ENCODE results near the gene MAGI2. TPM values are rescaled to one million over a fixed set of nuclear protein-coding genes. Genes with fewer than 3 reads are reported as not detected.
"Not testable (repeated sequence)": the region's sequence is repeated elsewhere in the genome, so short reads cannot be mapped to it uniquely, and the experiment has no call there.

MAGI2 gene
- total and polyA plus RNA-seq, 4 donors: 3.7 to 25.5 (median 11.6) TPM

DNA sequence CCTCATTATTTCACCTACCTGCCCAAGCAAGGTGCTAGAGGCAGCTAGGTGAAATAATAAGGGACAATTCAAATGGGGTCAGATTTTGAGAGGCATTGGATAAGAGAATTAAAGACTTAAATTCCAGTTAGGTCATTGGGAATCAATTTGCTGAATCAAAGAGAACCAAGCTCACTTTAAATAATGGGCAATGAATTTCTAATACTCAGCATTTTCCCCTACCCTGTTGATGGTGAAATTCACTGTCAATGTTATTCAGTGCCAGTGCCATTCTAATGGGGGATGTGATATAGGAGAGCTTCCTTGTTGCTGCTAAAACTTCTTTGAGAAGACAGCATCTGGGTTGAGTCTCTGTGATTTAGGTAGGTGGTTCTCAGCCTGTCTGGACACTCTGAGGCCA, 1145.6 kb downstream of the MAGI2 start:
- DNase-seq (no peak), ATAC-seq (ENCODE audit: low FRiP score) (no peak)
- Histone ChIP-seq H3K4me3 (ENCODE audit: low read length in 2 of 2) (no peak overlapping the region), H3K36me3 (ENCODE audit: control insufficient read depth in 1 of 2, insufficient read depth in 2 of 2, low read length in 1 of 2) (no peaks in the 10 kb centered on the region), H3K27me3 (ENCODE audit: control insufficient read depth in 1 of 2, insufficient read depth in 2 of 2, low read length in 1 of 2) (no peaks in the 10 kb centered on the region), H3K9me3 (ENCODE audit: control insufficient read depth, low read length) (no peaks in the 10 kb centered on the region), H3K27ac (ENCODE audit: low read depth in 1 of 2, low read length in 2 of 2) (no peak overlapping the region), H3K4me1 (ENCODE audit: control insufficient read depth in 1 of 2, insufficient read depth in 2 of 2, low read length in 2 of 2) (no peaks in the 10 kb centered on the region)
- intact Hi-C loops (cut with DNase I): no loop called here

DNA sequence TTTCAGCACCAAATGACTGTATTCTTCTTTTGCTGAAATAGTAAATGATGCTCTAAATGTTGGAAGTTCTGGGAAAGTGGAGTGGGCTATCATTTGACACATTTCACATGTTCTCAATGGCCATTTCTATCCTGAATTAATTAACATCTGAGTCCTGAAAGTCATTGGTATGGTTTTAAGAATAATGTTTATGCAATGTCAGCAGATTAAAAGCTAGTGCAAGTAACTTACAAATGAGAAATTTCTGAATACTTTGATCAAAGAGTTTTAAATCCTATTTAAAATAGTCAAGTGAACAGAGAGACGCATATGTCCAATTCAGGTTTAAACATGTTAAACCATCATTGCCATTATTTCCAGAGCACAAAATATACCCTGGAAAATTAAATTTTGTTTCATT, 1146.8 kb downstream of the MAGI2 start:
- intact Hi-C loops (cut with DNase I): no loop called here
- no peaks in the 10 kb centered on the region for H3K9me3 ChIP-seq (ENCODE audit: control insufficient read depth, low read length)
- DNase-seq (no peak), ATAC-seq (ENCODE audit: low FRiP score) (no peak)
- no peaks in the 10 kb centered on the region for H3K36me3 ChIP-seq (ENCODE audit: control insufficient read depth in 1 of 2, insufficient read depth in 2 of 2, low read length in 1 of 2)
- H3K4me3 ChIP-seq (ENCODE audit: low read length in 2 of 2): no peak overlapping the region
- 92 to 98% methylated on average over 1 of the region's 1 CpG for WGBS, 2 donors
- no peaks in the 10 kb centered on the region for H3K4me1 ChIP-seq (ENCODE audit: control insufficient read depth in 1 of 2, insufficient read depth in 2 of 2, low read length in 2 of 2)
- no peak overlapping the region for H3K27ac ChIP-seq (ENCODE audit: low read depth in 1 of 2, low read length in 2 of 2)
- no peaks in the 10 kb centered on the region for H3K27me3 ChIP-seq (ENCODE audit: control insufficient read depth in 1 of 2, insufficient read depth in 2 of 2, low read length in 1 of 2)

DNA sequence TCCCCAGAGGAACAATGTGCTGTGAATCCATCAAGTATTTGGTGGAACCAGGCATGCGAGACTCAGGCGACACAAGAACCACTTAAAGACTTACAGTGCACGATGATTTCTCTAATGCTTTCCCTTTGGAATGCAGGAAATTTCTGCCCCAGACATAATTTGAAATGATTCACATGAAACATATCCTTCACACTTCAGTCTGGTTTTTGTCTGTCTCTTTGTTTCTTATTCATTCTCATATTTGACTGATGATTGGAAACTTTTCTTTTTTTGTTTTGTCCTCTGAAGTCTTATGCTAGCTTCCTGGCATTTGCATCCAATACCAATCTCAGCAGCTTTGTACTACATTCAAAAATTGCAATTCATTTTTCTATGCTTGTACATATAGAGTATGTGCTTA, 1152.1 kb downstream of the MAGI2 start:
- Histone ChIP-seq H3K27me3 (ENCODE audit: control insufficient read depth in 1 of 2, insufficient read depth in 2 of 2, low read length in 1 of 2) (no peaks in the 10 kb centered on the region), H3K4me3 (ENCODE audit: low read length in 2 of 2) (no peak overlapping the region), H3K9me3 (ENCODE audit: control insufficient read depth, low read length) (no peaks in the 10 kb centered on the region), H3K27ac (ENCODE audit: low read depth in 1 of 2, low read length in 2 of 2) (no peak overlapping the region), H3K36me3 (ENCODE audit: control insufficient read depth in 1 of 2, insufficient read depth in 2 of 2, low read length in 1 of 2) (no peaks in the 10 kb centered on the region), H3K4me1 (ENCODE audit: control insufficient read depth in 1 of 2, insufficient read depth in 2 of 2, low read length in 2 of 2) (no peaks in the 10 kb centered on the region)
- ATAC-seq (ENCODE audit: low FRiP score) (no peak), DNase-seq (no peak)
- WGBS, 2 donors: 37 to 52% methylated on average over 3 of the region's 3 CpGs
- intact Hi-C loops (cut with DNase I): no loop called here

DNA sequence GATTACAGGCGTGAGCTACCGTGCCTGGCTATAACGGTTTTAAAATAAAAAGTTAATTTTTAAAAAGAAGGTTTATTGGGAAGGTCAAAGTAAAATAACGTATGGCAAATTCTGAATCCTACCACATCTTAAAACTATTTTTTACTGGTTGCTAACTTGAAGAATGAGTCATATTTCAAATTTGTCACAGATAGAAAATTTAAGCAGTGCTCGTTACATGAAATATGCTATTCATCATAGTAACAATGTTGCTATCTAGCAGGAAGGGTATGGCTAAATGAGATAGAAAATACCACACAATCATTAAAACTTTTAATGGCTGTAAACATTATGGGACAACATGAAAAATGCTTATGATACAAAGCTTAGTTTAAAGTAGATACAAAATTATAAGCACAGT, 1154.4 kb downstream of the MAGI2 start:
- no peak overlapping the region for H3K27ac ChIP-seq (ENCODE audit: low read depth in 1 of 2, low read length in 2 of 2)
- H3K27me3 ChIP-seq (ENCODE audit: control insufficient read depth in 1 of 2, insufficient read depth in 2 of 2, low read length in 1 of 2): no peaks in the 10 kb centered on the region
- H3K9me3 ChIP-seq (ENCODE audit: control insufficient read depth, low read length): no peaks in the 10 kb centered on the region
- no peak for ATAC-seq (ENCODE audit: low FRiP score)
- H3K4me3 ChIP-seq (ENCODE audit: low read length in 2 of 2): no peak overlapping the region
- H3K36me3 ChIP-seq (ENCODE audit: control insufficient read depth in 1 of 2, insufficient read depth in 2 of 2, low read length in 1 of 2): no peaks in the 10 kb centered on the region
- 84 to 86% methylated on average over 5 of the region's 5 CpGs for WGBS, 2 donors
- no peaks in the 10 kb centered on the region for H3K4me1 ChIP-seq (ENCODE audit: control insufficient read depth in 1 of 2, insufficient read depth in 2 of 2, low read length in 2 of 2)
- DNase-seq: no peak
- intact Hi-C loops (cut with DNase I): no loop called here

DNA sequence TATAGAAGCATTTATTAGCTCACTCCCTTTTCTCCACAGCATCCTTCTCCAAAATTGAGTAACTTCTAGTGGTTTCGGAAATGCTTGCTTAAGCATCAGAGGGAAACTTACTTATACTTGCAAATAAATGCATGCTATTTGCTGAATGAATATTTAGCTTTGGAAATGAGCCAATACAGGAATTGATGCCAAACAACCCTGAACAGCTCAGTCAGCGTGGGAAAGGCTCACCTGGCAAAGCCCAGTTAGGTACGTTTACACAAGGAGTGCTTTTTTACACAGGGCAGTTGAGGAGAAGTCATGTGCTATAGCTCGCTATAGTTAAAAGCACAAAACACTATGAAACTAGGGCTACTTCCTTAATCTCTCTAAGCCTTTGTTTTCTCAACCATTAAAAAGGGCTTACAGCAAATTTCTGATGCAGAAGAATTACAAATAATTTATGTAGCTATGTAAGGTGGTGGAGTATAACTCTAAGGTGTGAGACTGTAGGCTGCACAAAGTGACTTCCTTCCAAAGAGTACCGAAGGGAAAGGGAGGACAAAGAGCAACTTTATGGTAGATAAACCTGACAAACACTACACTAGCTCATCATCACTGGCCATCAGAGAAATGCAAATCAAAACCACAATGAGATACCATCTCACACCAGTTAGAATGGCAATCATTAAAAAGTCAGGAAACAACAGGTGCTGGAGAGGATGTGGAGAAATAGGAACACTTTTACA, 1156.7 kb downstream of the MAGI2 start:
- no peak overlapping the region for H3K27ac ChIP-seq (ENCODE audit: low read depth in 1 of 2, low read length in 2 of 2)
- no peaks in the 10 kb centered on the region for H3K27me3 ChIP-seq (ENCODE audit: control insufficient read depth in 1 of 2, insufficient read depth in 2 of 2, low read length in 1 of 2)
- intact Hi-C loops (cut with DNase I): no loop called here
- H3K9me3 ChIP-seq (ENCODE audit: control insufficient read depth, low read length): no peaks in the 10 kb centered on the region
- 69 to 70% methylated on average over 5 of the region's 5 CpGs for WGBS, 2 donors
- H3K4me3 ChIP-seq (ENCODE audit: low read length in 2 of 2): no peak overlapping the region
- no peaks in the 10 kb centered on the region for H3K4me1 ChIP-seq (ENCODE audit: control insufficient read depth in 1 of 2, insufficient read depth in 2 of 2, low read length in 2 of 2)
- DNase-seq (no peak), ATAC-seq (ENCODE audit: low FRiP score) (no peak)
- H3K36me3 ChIP-seq (ENCODE audit: control insufficient read depth in 1 of 2, insufficient read depth in 2 of 2, low read length in 1 of 2): no peaks in the 10 kb centered on the region

DNA sequence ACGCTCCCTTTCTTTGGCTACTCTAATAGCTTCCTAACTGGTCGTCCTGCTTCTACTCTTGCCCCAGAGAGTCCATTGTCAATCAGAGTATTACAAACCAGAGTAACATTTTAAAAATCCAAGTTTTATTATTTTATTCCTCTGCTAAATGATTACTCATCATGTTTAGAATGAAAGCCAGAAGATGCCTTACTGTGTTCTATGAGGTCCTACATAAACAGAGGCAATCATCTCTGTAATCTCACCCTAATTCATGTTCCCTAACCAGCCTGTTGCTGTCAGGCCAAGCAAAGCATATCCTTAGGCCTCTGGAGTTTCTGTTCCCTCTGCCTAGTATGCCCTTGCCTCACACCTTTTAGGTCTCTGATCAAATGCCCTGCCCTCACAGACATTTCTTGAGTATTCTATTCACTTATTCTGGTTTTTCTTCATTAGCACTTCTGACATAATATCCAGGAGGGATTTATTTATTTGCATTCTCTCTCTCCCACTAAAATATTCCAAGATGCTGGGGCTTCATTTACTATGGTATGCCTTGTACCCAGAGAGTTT, 1157.3 kb downstream of the MAGI2 start:
- Histone ChIP-seq H3K4me3 (ENCODE audit: low read length in 2 of 2) (no peak overlapping the region), H3K9me3 (ENCODE audit: control insufficient read depth, low read length) (no peaks in the 10 kb centered on the region), H3K4me1 (ENCODE audit: control insufficient read depth in 1 of 2, insufficient read depth in 2 of 2, low read length in 2 of 2) (no peaks in the 10 kb centered on the region), H3K27me3 (ENCODE audit: control insufficient read depth in 1 of 2, insufficient read depth in 2 of 2, low read length in 1 of 2) (no peaks in the 10 kb centered on the region), H3K27ac (ENCODE audit: low read depth in 1 of 2, low read length in 2 of 2) (no peak overlapping the region), H3K36me3 (ENCODE audit: control insufficient read depth in 1 of 2, insufficient read depth in 2 of 2, low read length in 1 of 2) (no peaks in the 10 kb centered on the region)
- intact Hi-C loops (cut with DNase I): no loop called here
- DNase-seq (no peak), ATAC-seq (ENCODE audit: low FRiP score) (no peak)
- WGBS, 2 donors: 71 to 81% methylated on average over 2 of the region's 2 CpGs

DNA sequence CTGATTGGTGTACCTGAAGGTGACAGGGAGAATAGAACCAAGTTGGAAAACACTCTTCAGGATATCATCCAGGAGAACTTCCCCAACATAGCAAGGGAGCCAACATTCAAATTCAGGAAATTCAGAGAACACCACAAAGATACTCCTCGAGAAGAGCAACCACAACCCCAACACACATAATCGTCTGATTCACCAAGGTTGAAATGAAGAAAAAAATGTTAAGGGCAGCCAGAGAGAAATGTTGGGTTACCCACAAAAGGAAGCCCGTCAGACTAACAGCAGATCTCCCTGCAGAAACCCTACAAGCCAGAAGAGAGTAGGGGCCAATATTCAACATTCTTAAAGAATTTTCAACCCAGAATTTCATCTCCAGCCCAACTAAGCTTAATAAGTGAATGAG, 1164.0 kb downstream of the MAGI2 start:
- H3K9me3 ChIP-seq (ENCODE audit: control insufficient read depth, low read length); H3K27ac ChIP-seq (ENCODE audit: low read depth in 1 of 2, low read length in 2 of 2); H3K27me3 ChIP-seq (ENCODE audit: control insufficient read depth in 1 of 2, insufficient read depth in 2 of 2, low read length in 1 of 2); H3K4me1 ChIP-seq (ENCODE audit: control insufficient read depth in 1 of 2, insufficient read depth in 2 of 2, low read length in 2 of 2); DNase-seq; H3K4me3 ChIP-seq (ENCODE audit: low read length in 2 of 2); intact Hi-C loops (cut with DNase I); H3K36me3 ChIP-seq (ENCODE audit: control insufficient read depth in 1 of 2, insufficient read depth in 2 of 2, low read length in 1 of 2); ATAC-seq (ENCODE audit: low FRiP score): not testable (repeated sequence)
- 81 to 85% methylated on average over 3 of the region's 3 CpGs for WGBS, 2 donors

DNA sequence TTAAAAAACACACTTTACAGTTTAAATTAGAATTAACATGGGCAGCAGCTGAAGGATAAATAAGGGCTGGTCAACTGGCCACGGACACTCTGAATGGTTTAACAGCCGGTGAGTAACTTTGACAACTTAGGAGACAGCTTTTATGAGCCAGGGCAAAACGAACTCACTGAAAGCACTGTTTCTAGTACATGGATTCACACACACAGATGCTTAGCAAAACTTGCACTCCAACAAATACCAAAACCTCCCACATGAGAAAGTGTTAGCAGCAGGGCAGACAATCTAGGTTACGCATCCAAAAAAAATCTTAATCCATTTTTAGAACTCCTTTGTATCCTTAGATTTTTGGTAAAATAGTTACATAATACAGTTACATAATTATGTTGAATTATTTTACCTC, 1168.5 kb downstream of the MAGI2 start:
- WGBS, 2 donors: 3 to 5% methylated on average over 4 of the region's 4 CpGs
- intact Hi-C loops (cut with DNase I): no loop called here
- ATAC-seq (ENCODE audit: low FRiP score): no peak

DNA sequence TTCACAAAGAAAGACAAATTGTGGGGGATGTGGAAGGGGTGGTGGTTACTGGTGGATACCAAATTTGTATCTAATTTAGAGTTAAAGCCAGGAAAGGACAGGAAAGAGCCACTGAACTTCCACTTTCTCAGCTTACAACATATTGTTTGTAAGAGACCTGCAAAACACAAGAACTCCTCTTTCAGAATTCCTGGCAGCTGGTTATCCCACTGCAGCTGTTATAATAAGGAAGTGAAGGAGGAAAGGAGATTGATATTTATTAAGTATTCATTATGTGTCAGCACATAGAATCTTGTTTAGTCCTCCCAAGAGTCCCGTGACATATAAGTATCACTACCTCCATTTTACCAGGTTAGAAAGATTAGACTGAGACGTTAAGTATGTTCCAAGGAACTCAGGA, 1173.2 kb downstream of the MAGI2 start:
- H3K27ac ChIP-seq (ENCODE audit: low read depth in 1 of 2, low read length in 2 of 2): no peak overlapping the region
- intact Hi-C loops (cut with DNase I): no loop called here
- H3K9me3 ChIP-seq (ENCODE audit: control insufficient read depth, low read length): no peaks in the 10 kb centered on the region
- H3K27me3 ChIP-seq (ENCODE audit: control insufficient read depth in 1 of 2, insufficient read depth in 2 of 2, low read length in 1 of 2): no peaks in the 10 kb centered on the region
- WGBS, 2 donors: 84 to 88% methylated on average over 2 of the region's 2 CpGs
- no peak overlapping the region for H3K4me3 ChIP-seq (ENCODE audit: low read length in 2 of 2)
- H3K4me1 ChIP-seq (ENCODE audit: control insufficient read depth in 1 of 2, insufficient read depth in 2 of 2, low read length in 2 of 2): peaks cover 0 to 3% of the 10 kb centered on the region in 2 donors
- ATAC-seq (ENCODE audit: low FRiP score) (no peak), DNase-seq (no peak)
- no peaks in the 10 kb centered on the region for H3K36me3 ChIP-seq (ENCODE audit: control insufficient read depth in 1 of 2, insufficient read depth in 2 of 2, low read length in 1 of 2)

More for the DNA sequence above, 1168.5 kb downstream of the MAGI2 start:
- Histone ChIP-seq H3K27ac (ENCODE audit: low read depth in 1 of 2, low read length in 2 of 2) (no peak overlapping the region), H3K9me3 (ENCODE audit: control insufficient read depth, low read length) (no peaks in the 10 kb centered on the region), H3K4me3 (ENCODE audit: low read length in 2 of 2) (no peak overlapping the region), H3K27me3 (ENCODE audit: control insufficient read depth in 1 of 2, insufficient read depth in 2 of 2, low read length in 1 of 2) (no peaks in the 10 kb centered on the region), H3K4me1 (ENCODE audit: control insufficient read depth in 1 of 2, insufficient read depth in 2 of 2, low read length in 2 of 2) (peaks cover 0 to 7% of the 10 kb centered on the region in 2 donors), H3K36me3 (ENCODE audit: control insufficient read depth in 1 of 2, insufficient read depth in 2 of 2, low read length in 1 of 2) (no peaks in the 10 kb centered on the region)
- no peak for DNase-seq
